HepG2 (cell line): Measurements from ENCODE around the gene RPS8. TPM values are rescaled to one million over a fixed set of nuclear protein-coding genes. Genes with fewer than 3 reads are reported as not detected.

ENCODE experiments used
- ARID4A ChIP-seq: sonication (generic); formaldehyde crosslinking; IDR thresholded peaks from 2 replicates; pipeline ENCODE4 v1.5.0; 2020; ENCODE audit warnings: mild to moderate bottlenecking, missing genetic modification reagents, borderline replicate concordance
- ARNT2 ChIP-seq: sonication (generic); formaldehyde crosslinking; IDR thresholded peaks from 2 replicates; pipeline ENCODE4 v1.8.0; 2022; ENCODE audit warnings: mild to moderate bottlenecking, low read depth, missing genetic modification reagents, moderate library complexity
- GATA4 ChIP-seq: sonication (generic); IDR thresholded peaks from 2 replicates; pipeline ENCODE4 v1.6.1; 2016; ENCODE audit warnings: antibody characterized with exemption, low read depth, borderline replicate concordance
- GTF2F1 ChIP-seq: fragments of 150-350 bp; IDR thresholded peaks from 2 replicates; pipeline ENCODE4 v1.6.1; 2014; ENCODE audit warnings: low read length
- IRF2 ChIP-seq: IDR thresholded peaks from 2 replicates; pipeline ENCODE4 v1.6.1; 2018; ENCODE audit warnings: missing genetic modification reagents, missing compliant biosample characterization
- KDM3A ChIP-seq: IDR thresholded peaks from 2 replicates; pipeline ENCODE4 v1.6.1; 2018; ENCODE audit warnings: low read depth, missing compliant biosample characterization
- MIXL1 ChIP-seq: IDR thresholded peaks from 2 replicates; pipeline ENCODE4 v1.6.1; 2016
- MTF2 ChIP-seq: sonication (generic); formaldehyde crosslinking; IDR thresholded peaks from 2 replicates; pipeline ENCODE4 v1.5.0; 2020; ENCODE audit warnings: missing genetic modification reagents, borderline replicate concordance
- NCOA2 ChIP-seq: sonication (generic); formaldehyde crosslinking; IDR thresholded peaks from 2 replicates; pipeline ENCODE4 v1.8.0; 2022; ENCODE audit warnings: inconsistent platforms
- PAX8 ChIP-seq: sonication (generic); formaldehyde crosslinking; IDR thresholded peaks from 2 replicates; pipeline ENCODE4 v1.8.0; 2022; ENCODE audit warnings: mild to moderate bottlenecking, missing genetic modification reagents, borderline replicate concordance
- RAD21 ChIP-seq: fragments of 450-650 bp; formaldehyde crosslinking; IDR thresholded peaks from 2 replicates; pipeline ENCODE4 v1.5.0; 2020; ENCODE audit warnings: mild to moderate bottlenecking
- REPIN1 ChIP-seq: sonication (generic); formaldehyde crosslinking; IDR thresholded peaks from 2 replicates; pipeline ENCODE4 v1.8.0; 2022; ENCODE audit warnings: missing genetic modification reagents, low read depth, mild to moderate bottlenecking, borderline replicate concordance
- SMAD3 ChIP-seq: sonication (generic); formaldehyde crosslinking; IDR thresholded peaks from 2 replicates; pipeline ENCODE4 v1.4.0; 2020; ENCODE audit warnings: missing genetic modification reagents
- SMAD9 ChIP-seq: sonication (generic); formaldehyde crosslinking; IDR thresholded peaks from 2 replicates; pipeline ENCODE4 v1.5.1; 2020; ENCODE audit warnings: mild to moderate bottlenecking, missing genetic modification reagents
- THAP11 ChIP-seq: IDR thresholded peaks from 2 replicates; pipeline ENCODE4 v1.6.1; 2016; ENCODE audit warnings: missing biosample characterization, missing genetic modification reagents
- ZBTB20 ChIP-seq: sonication (generic); formaldehyde crosslinking; IDR thresholded peaks from 2 replicates; pipeline ENCODE4 v1.8.1; 2023; ENCODE audit warnings: missing genetic modification reagents, low read depth, mild to moderate bottlenecking, borderline replicate concordance
- ZBTB39 ChIP-seq: sonication (generic); formaldehyde crosslinking; IDR thresholded peaks from 2 replicates; pipeline ENCODE4 v1.5.0; 2020; ENCODE audit warnings: missing genetic modification reagents
- ZNF124 ChIP-seq: sonication (generic); formaldehyde crosslinking; IDR thresholded peaks from 2 replicates; pipeline ENCODE4 v1.4.0; 2020; ENCODE audit warnings: missing genetic modification reagents
- ZNF335 ChIP-seq: sonication (generic); formaldehyde crosslinking; IDR thresholded peaks from 2 replicates; pipeline ENCODE4 v1.4.0; 2020; ENCODE audit warnings: missing genetic modification reagents
- ZNF382 ChIP-seq: sonication (generic); formaldehyde crosslinking; IDR thresholded peaks from 2 replicates; pipeline ENCODE4 v1.5.0; 2020; ENCODE audit warnings: missing genetic modification reagents, mild to moderate bottlenecking, borderline replicate concordance
- ZNF558 ChIP-seq: sonication (generic); formaldehyde crosslinking; IDR thresholded peaks from 2 replicates; pipeline ENCODE4 v1.9.0; 2022; ENCODE audit warnings: mild to moderate bottlenecking, missing genetic modification reagents, borderline replicate concordance
- ZNF605 ChIP-seq: sonication (generic); formaldehyde crosslinking; IDR thresholded peaks from 2 replicates; pipeline ENCODE4 v1.8.0; 2022; ENCODE audit warnings: mild to moderate bottlenecking, missing genetic modification reagents
- polyA plus RNA-seq, 8 experiments: library from polyadenylated mRNA; depleted of rRNA in 3 of 8; stranded (reverse) in 7 of 8; unstranded in 1 of 8; fragments of >200 nt; fragmentation: Illumina TruSeq in 4 of 8; extraction: Trizol in 4 of 8; gene quantifications; 2 replicates each; pipeline versions ENCODE4 v1.2.1 to v1.2.3, GENCODE V29; 2011 to 2016; ENCODE audit warnings: low read depth in 4 of 8, missing spikeins in 1 of 8, mixed read lengths in 1 of 8; ENCODE audit not compliant: insufficient read depth in 1 of 8
- total RNA-seq, 5 experiments: library from RNA; depleted of rRNA; stranded (reverse); fragments of >200 nt; fragmentation: Illumina TruSeq; extraction: Trizol; gene quantifications; 2 replicates each; pipeline ENCODE4 v1.2.3, GENCODE V29; 2016; ENCODE audit warnings: low read depth in 1 of 5

Gene RPS8
- total and polyA plus RNA-seq, 2 of the 13 experiments (the other 11 are each of a cell fraction or from before 2014, with no cell fraction given) = 2,628 to 2,822 TPM

- TF ChIP-seq ARID4A (CRISPR knock-in tag) (peak; percentile 36; the same call in 1 of the 2 replicates), ZNF124 (CRISPR knock-in tag) (peak; percentile 90), ZNF382 (CRISPR knock-in tag) (no peak), GATA4 (peak; percentile 98), NCOA2 (CRISPR knock-in tag) (peak; percentile 53; the same call in 1 of the 2 replicates), KDM3A (peak; percentile 86; the same call in 1 of the 2 replicates), ZBTB39 (CRISPR knock-in tag) (0 out of 2 replicates have a peak, but pooled peaks have one; percentile 62), MTF2 (CRISPR knock-in tag) (no peak), MIXL1 (CRISPR knock-in tag) (no peak; the same call in 1 of the 2 replicates), ZBTB20 (CRISPR knock-in tag) (no peak), ARNT2 (CRISPR knock-in tag) (peak; percentile 71; the same call in 1 of the 2 replicates), ZNF335 (CRISPR knock-in tag) (peak; percentile 82; the same call in 1 of the 2 replicates), PAX8 (no peak), RAD21 (CRISPR knock-in tag) (peak; percentile 59), SMAD3 (peak; percentile 52; the same call in 1 of the 2 replicates), THAP11 (CRISPR knock-in tag) (peak; percentile 75), GTF2F1 (peak; percentile 99), ZNF605 (CRISPR knock-in tag) (peak; percentile 29; the same call in 1 of the 2 replicates), IRF2 (CRISPR knock-in tag) (peak; percentile 58; the same call in 1 of the 2 replicates), ZNF558 (CRISPR knock-in tag) (0 out of 2 replicates have a peak, but pooled peaks have one; percentile 48), REPIN1 (CRISPR knock-in tag) (no peak; the same call in 1 of the 2 replicates), SMAD9 (CRISPR knock-in tag) (0 out of 2 replicates have a peak, but pooled peaks have one; percentile 31)
Measured at GRCh38 chr1:44730741-44731512, 44.4 kb upstream of the RPS8 start, which contains the start of gene RNU5D-1 (continued).
